Middle frontal gyrus (tissue), 1 donor: Measurements from ENCODE around the gene TMEM51.

Experiments
- DNase-seq: peaks from one replicate; pipeline ENCODE4 v3.0.0-alpha.2; 2015; ENCODE audit warnings: low spot score; ENCODE audit errors: extremely low spot score

Gene TMEM51

GRCh38 chr1:15177710-15178166, 24.2 kb downstream of the TMEM51 start:
- no peak for DNase-seq

- DNase-seq: no peak
Observed at GRCh38 chr1:15178571-15179484, 25.3 kb downstream of the TMEM51 start.

GRCh38 chr1:15179485-15179883, 25.9 kb downstream of the TMEM51 start:
- DNase-seq: no peak

GRCh38 chr1:15180189-15180588, 26.6 kb downstream of the TMEM51 start:
- peak; percentile 36 for DNase-seq

GRCh38 chr1:15180945-15181523, 27.5 kb downstream of the TMEM51 start:
- DNase-seq: no peak

- DNase-seq: no peak
Observed at GRCh38 chr1:15181564-15181963, 28.0 kb downstream of the TMEM51 start.

GRCh38 chr1:15184436-15185241, 31.1 kb downstream of the TMEM51 start:
- DNase-seq: no peak

- DNase-seq: no peak
Observed at GRCh38 chr1:15185617-15186016, 32.1 kb downstream of the TMEM51 start.

- DNase-seq: no peak
Observed at GRCh38 chr1:15186073-15186845, 32.7 kb downstream of the TMEM51 start.

GRCh38 chr1:15186846-15187151, 33.3 kb downstream of the TMEM51 start:
- DNase-seq: no peak

GRCh38 chr1:15187175-15188129, 33.9 kb downstream of the TMEM51 start:
- DNase-seq: no peak

- DNase-seq: no peak
Observed at GRCh38 chr1:15188130-15188524, 34.6 kb downstream of the TMEM51 start.

- no peak for DNase-seq
Observed at GRCh38 chr1:15188678-15189077, 35.1 kb downstream of the TMEM51 start.

GRCh38 chr1:15189692-15190370, 36.3 kb downstream of the TMEM51 start:
- DNase-seq: no peak

GRCh38 chr1:15191267-15191666, 37.7 kb downstream of the TMEM51 start:
- no peak for DNase-seq

GRCh38 chr1:15191770-15192169, 38.2 kb downstream of the TMEM51 start:
- DNase-seq: no peak

- no peak for DNase-seq
Observed at GRCh38 chr1:15192916-15193550, 39.5 kb downstream of the TMEM51 start.

- DNase-seq: no peak
Observed at GRCh38 chr1:15195420-15196052, 42.0 kb downstream of the TMEM51 start.

GRCh38 chr1:15196069-15196468, 42.5 kb downstream of the TMEM51 start:
- DNase-seq: no peak
